Panc1 (cell line): ENCODE measurements around the gene CALHM1. TPM values are rescaled to one million over a fixed set of nuclear protein-coding genes. Genes with fewer than 3 reads are reported as not detected.

Source experiments
- ATAC-seq: fragments of 200-7000 bp; cut with Tn5 transposase; 2 replicates; pipeline ENCODE4 v1.9.1; 2020; ENCODE audit warnings: mild to moderate bottlenecking, moderate library complexity
- BruUV-seq: library from RNA; stranded (reverse); fragments of 400-500 nt; replicated peaks from 2 replicates; lab custom pipeline; 2021; lab: Mats Ljungman, UMichigan
- CTCF ChIA-PET: fragments of 300-600 bp; sonication (Branson Sonifier 250); formaldehyde crosslinking; loops from one replicate; lab custom pipeline; 2022; ENCODE audit warnings: antibody characterized with exemption; lab: Charles Lee
- POLR2A ChIA-PET: fragments of 300-600 bp; sonication (Branson Sonifier 250); formaldehyde crosslinking; loops from one replicate; lab custom pipeline; 2022; ENCODE audit warnings: antibody characterized with exemption; lab: Charles Lee
- DNase-seq: peaks from one replicate; pipeline ENCODE4 v3.0.0-alpha.2; 2010; ENCODE audit warnings: low read depth, low spot score
- H3K27ac ChIP-seq: 2 replicates; pipeline ENCODE4 v1.5.1; 2011; ENCODE audit warnings: mild to moderate bottlenecking, low read length, inconsistent platforms
- H3K27me3 ChIP-seq: fragments of 200-500 bp; sonication (Bioruptor generic); 2 replicates; pipeline ENCODE4 v1.6.0; 2014; ENCODE audit warnings: low read length, inconsistent platforms; ENCODE audit not compliant: control insufficient read depth, insufficient read depth
- H3K36me3 ChIP-seq: fragments of 200-500 bp; sonication (Bioruptor generic); 2 replicates; pipeline ENCODE4 v1.5.1; 2014; ENCODE audit warnings: inconsistent platforms, mild to moderate bottlenecking, low read length, moderate library complexity; ENCODE audit not compliant: control insufficient read depth, insufficient read depth
- H3K4me1 ChIP-seq: 2 replicates; pipeline ENCODE4 v1.5.1; 2011; ENCODE audit warnings: inconsistent platforms, mild to moderate bottlenecking, low read length, moderate library complexity; ENCODE audit not compliant: control insufficient read depth, insufficient read depth
- H3K4me3 ChIP-seq, 2 experiments: 2 replicates each; pipeline ENCODE4 v1.5.1; 2011 to 2012; ENCODE audit warnings: low read depth in 2 of 2, low read length in 2 of 2, mild to moderate bottlenecking in 2 of 2, inconsistent platforms in 1 of 2, moderate library complexity in 1 of 2
- H3K9me3 ChIP-seq: fragments of 200-500 bp; sonication (Bioruptor generic); 2 replicates; pipeline ENCODE4 v1.5.1; 2014; ENCODE audit warnings: low read depth, mild to moderate bottlenecking, inconsistent platforms, low read length, moderate library complexity; ENCODE audit not compliant: control insufficient read depth, insufficient read depth
- CTCF ChIP-seq: fragments of 450-650 bp; IDR thresholded peaks from 2 replicates; pipeline ENCODE4 v1.5.1; 2017; ENCODE audit warnings: mild to moderate bottlenecking
- POLR2AphosphoS5 ChIP-seq: IDR thresholded peaks from 2 replicates; pipeline ENCODE4 v1.6.1; 2012; ENCODE audit warnings: mild to moderate bottlenecking, low read depth, low read length, moderate library complexity
- REST ChIP-seq, 2 experiments: IDR thresholded peaks; 2 replicates each; pipeline ENCODE4 v1.6.1; 2011 to 2012; ENCODE audit warnings: low read depth in 2 of 2, control low read depth in 1 of 2, low read length in 1 of 2, mild to moderate bottlenecking in 1 of 2, moderate library complexity in 1 of 2; ENCODE audit not compliant: insufficient read depth in 1 of 2
- SIN3A ChIP-seq: IDR thresholded peaks from 2 replicates; pipeline ENCODE4 v1.6.1; 2012; ENCODE audit warnings: low read depth, mild to moderate bottlenecking, low read length, moderate library complexity, borderline replicate concordance; ENCODE audit not compliant: insufficient read depth
- TCF7L2 ChIP-seq: IDR thresholded peaks from 2 replicates; pipeline ENCODE4 v1.6.1; 2011; ENCODE audit warnings: mild to moderate bottlenecking, low read depth, low read length, inconsistent platforms
- in situ Hi-C: cut with HindIII; loops from 2 replicates; pipeline ENCODE4 v1.10.0; 2016; ENCODE audit warnings: low sequenced_read_pairs, low pct_unique_long_range_greater_than_20kb
- intact Hi-C: fragments of 100-400 bp; cut with micrococcal nuclease; formaldehyde crosslinking; loops from one replicate; pipeline ENCODE4 v1.10.0; 2022; ENCODE audit not compliant: unreplicated experiment
- total RNA-seq: library from RNA; stranded (reverse); gene quantifications from one replicate; pipeline ENCODE4 v1.2.1, GENCODE V29; 2021; ENCODE audit not compliant: unreplicated experiment

CALHM1 gene
- total RNA-seq, 1 experiment from 2014 or later, result not detected

GRCh38 chr10:103448746-103449145 lies 10.0 kb downstream of the CALHM1 start:
- no peaks in the 10 kb centered on the region for H3K9me3 ChIP-seq
- POLR2A ChIA-PET, result no interaction called here
- intact Hi-C loops, result no loop called here
- H3K27me3 ChIP-seq, result no peaks in the 10 kb centered on the region
- H3K27ac ChIP-seq, result no peak overlapping the region
- H3K4me1 ChIP-seq, result peaks cover 17% of the 10 kb centered on the region
- BruUV-seq, result no TSS peak
- no peak for DNase-seq
- ATAC-seq, result no peak
- CTCF ChIA-PET, result no interaction called here
- peaks cover 18% of the 10 kb centered on the region; the same call in 1 of the 2 replicates for H3K36me3 ChIP-seq
- in situ Hi-C loops, result no loop called here
- H3K4me3 ChIP-seq, result no peak overlapping the region
- TF ChIP-seq SIN3A (no peak), REST (IDR thresholded peaks at IDR 0.05; ENCODE audit: insufficient read depth in 1 of 2, low read depth in 2 of 2, low read length in 1 of 2) (no peak), TCF7L2 (no peak), CTCF (no peak), POLR2AphosphoS5 (no peak)

- Histone ChIP-seq H3K36me3 (peaks cover 30% of the 10 kb centered on the region; the same call in 1 of the 2 replicates), H3K4me1 (peaks cover 14% of the 10 kb centered on the region), H3K9me3 (no peaks in the 10 kb centered on the region), H3K27me3 (no peaks in the 10 kb centered on the region), H3K27ac (no peak overlapping the region), H3K4me3 (no peak overlapping the region)
- no TSS peak for BruUV-seq
- CTCF ChIA-PET, result no interaction called here
- DNase-seq (no peak), ATAC-seq (no peak)
- 0 out of 2 replicates have a peak, but pooled peaks have one; percentile 29 for TF ChIP-seq POLR2AphosphoS5
- no peak for TF ChIP-seq REST (IDR thresholded peaks at IDR 0.05; ENCODE audit: insufficient read depth in 1 of 2, low read depth in 2 of 2, low read length in 1 of 2)
- in situ Hi-C loops, result no loop called here
- POLR2A ChIA-PET, result no interaction called here
- intact Hi-C loops, result no loop called here
These were observed 11.5 kb downstream of the CALHM1 start for GRCh38 chr10:103447187-103447586.
